D721Med (cell line): ENCODE data around the gene NLGN4X.

Experiments
- DNase-seq: peaks from one replicate; pipeline ENCODE4 v3.0.0; 2011; ENCODE audit warnings: low spot score; ENCODE audit not compliant: insufficient read length
- FAIRE-seq: peaks from 2 replicates; lab custom pipeline; 2011; peaks lifted over from hg19 to GRCh38; lab: Jason Lieb, UNC
- CTCF ChIP-seq: IDR thresholded peaks from 2 replicates; pipeline ENCODE4 v1.5.1; 2012; ENCODE audit warnings: mild to moderate bottlenecking, control low read depth; ENCODE audit not compliant: insufficient read depth; ENCODE audit errors: missing control alignments

Gene NLGN4X

GRCh38 chrX:6203462-6204215 lies 25.0 kb downstream of the NLGN4X start:
- no peak for TF ChIP-seq CTCF
- FAIRE-seq (no peak), DNase-seq (no peak)

GRCh38 chrX:6199486-6199885 lies 29.2 kb downstream of the NLGN4X start:
- no peak for TF ChIP-seq CTCF
- DNase-seq = no peak
- FAIRE-seq = no peak

GRCh38 chrX:6187256-6187655 lies 41.4 kb downstream of the NLGN4X start:
- FAIRE-seq = no peak
- no peak for TF ChIP-seq CTCF
- DNase-seq = no peak

- no peak for TF ChIP-seq CTCF
- FAIRE-seq = no peak
- DNase-seq = no peak
Measured at GRCh38 chrX:6184900-6185515, 43.7 kb downstream of the NLGN4X start.

- TF ChIP-seq CTCF = no peak
- FAIRE-seq (no peak), DNase-seq (no peak)
Measured at GRCh38 chrX:6175914-6176313, 52.8 kb downstream of the NLGN4X start.

GRCh38 chrX:6170424-6170823 lies 58.2 kb downstream of the NLGN4X start:
- no peak for TF ChIP-seq CTCF
- DNase-seq (no peak), FAIRE-seq (no peak)

- no peak for DNase-seq
- TF ChIP-seq CTCF = no peak
- no peak for FAIRE-seq
Measured at GRCh38 chrX:6169407-6169806, 59.3 kb downstream of the NLGN4X start.
